AG09309 (cell line): ENCODE results near the gene ANKRD26.
A peak's percentile ranks its signal among the peaks of the same experiment; 100 is the strongest.

ENCODE experiments used
- DNase-seq: peaks from one replicate; pipeline ENCODE4 v3.0.0-alpha.2; 2010; ENCODE audit warnings: low read depth
- H3K4me3 ChIP-seq: 2 replicates; pipeline ENCODE4 v1.5.1; 2011; ENCODE audit warnings: mild to moderate bottlenecking, low read depth, low read length, moderate library complexity; ENCODE audit not compliant: control insufficient read depth
- CTCF ChIP-seq: IDR thresholded peaks from 2 replicates; pipeline ENCODE4 v1.5.1; 2011; ENCODE audit warnings: mild to moderate bottlenecking, low read depth, low read length, inconsistent platforms; ENCODE audit not compliant: insufficient read depth, control insufficient read depth; ENCODE audit errors: missing control alignments

The ANKRD26 gene

DNA sequence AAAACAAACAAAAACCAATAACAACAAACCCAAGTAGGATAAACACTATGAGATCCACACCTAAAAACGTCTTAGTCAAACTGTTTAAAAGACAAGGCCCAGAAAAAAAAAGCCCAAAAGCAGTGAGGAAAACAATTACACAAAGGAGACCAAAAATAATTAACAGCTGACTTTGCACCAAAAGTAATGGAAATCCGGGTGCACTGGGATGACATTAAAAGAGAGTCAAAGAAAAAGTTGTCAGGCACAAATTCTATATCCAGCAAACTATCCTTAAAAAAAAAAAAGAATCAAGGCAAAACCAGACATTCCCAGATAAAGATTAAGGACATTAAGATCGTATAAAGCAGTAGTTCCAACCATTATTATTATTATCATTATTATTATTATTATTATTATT lies 7.9 kb upstream of the ANKRD26 start:
- DNase-seq = no peak
- no peak for TF ChIP-seq CTCF
- no peak overlapping the region for H3K4me3 ChIP-seq

DNA sequence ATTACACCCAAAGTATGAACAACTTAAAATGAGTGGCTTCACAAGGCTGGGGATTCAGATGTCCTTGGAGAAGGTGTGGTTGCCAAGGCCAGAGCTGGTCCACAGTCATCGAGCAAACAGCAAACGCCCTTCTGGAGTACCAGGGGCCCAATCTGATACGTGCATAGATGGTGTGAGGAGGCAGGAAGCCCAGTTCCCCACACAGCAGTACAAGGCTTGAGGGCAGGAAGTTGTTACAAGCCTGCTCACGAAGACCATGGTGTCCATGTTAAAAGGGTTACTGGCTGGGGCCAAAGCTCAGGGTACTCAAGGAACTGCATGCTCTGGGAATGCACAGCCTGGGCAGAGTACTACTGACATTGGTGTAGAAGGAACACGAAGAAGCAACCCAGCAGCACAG lies 4.6 kb upstream of the ANKRD26 start:
- no peak for DNase-seq
- no peak overlapping the region for H3K4me3 ChIP-seq
- no peak for TF ChIP-seq CTCF

- DNase-seq = no peak
- H3K4me3 ChIP-seq = peak overlapping the region; percentile 54
- TF ChIP-seq CTCF = no peak
These were observed 586 bp upstream of the ANKRD26 start for GRCh38 chr10:27100813-27101347.

- DNase-seq = no peak
These were observed 846 bp downstream of the ANKRD26 start for GRCh38 chr10:27099448-27099847.

DNA sequence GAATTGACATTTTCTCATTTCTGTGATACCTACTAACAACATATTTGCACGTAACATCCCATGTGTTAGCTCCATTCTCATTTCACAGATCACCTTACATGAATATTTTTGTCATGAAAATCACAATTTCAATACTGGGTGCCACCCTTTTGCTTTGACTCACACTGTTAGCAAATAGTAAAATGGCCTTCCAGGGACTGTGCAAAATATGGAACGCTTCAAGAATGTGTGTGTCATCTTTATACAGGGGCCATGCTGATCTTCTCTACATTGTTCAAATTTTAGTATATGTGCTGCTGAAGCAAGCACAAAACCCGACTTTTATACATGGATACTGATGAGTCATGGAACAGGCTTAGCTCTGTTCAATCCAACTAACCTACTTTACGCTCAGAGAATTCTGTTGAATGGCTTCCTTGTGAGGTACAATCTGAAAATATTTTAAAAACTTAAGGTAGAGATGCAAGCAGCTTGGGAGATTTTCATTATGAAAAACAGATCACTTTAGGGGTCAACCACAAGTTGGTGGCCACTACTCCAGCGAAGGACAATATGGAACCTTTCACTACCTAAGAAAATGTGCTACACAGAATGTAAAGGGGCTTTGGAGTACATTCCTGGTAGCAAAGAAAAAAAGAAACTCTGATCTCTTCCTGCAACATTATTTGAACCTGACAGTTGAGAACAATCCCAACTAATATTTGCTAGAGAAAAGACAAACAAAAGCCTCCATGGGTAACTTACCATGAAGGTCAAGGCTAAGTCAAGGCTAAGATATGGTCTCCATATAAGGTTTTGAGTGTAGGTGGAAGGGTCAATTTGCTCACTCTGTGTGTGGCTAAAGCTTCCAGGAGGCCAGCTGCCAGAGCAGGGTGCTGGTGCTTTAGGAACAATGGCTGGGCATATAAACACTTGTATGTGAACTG lies 11.9 kb downstream of the ANKRD26 start:
- DNase-seq = no peak
- no peak for TF ChIP-seq CTCF

More at GRCh38 chr10:27099448-27099847, 846 bp downstream of the ANKRD26 start:
- TF ChIP-seq CTCF = no peak
- H3K4me3 ChIP-seq = peak overlapping the region; percentile 54

DNA sequence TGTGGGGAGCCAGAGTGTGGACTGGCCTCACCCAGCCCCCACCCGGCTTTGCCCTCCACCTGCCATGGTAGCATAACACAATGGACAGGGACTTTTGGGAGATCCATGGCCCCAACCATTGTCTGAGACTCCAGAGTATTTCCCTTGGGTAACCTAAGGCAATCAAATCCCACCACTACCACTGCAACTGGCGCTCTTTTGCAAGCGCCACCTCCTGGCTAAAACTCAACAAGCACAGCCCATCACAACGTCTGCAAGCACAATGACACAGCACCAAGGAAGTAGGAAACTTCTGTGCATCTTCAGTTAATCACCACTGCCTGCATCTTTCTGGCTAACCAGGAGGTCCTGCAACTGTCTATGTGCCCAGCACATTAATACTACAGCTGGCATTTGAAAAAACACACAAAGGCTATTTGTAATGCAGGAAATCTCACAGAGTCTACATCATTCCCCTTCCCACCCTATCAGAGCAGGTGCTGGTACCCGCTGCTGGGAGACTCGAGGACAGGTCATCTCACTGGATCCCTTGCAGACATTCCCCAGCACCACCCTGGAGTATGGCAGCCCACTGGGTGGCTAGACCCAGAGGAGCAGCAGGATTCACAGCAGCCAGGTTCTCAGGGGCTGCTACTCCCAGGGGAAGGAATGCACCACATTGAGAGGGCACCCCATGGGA lies 27.7 kb downstream of the ANKRD26 start:
- H3K4me3 ChIP-seq = no peak overlapping the region
- no peak for DNase-seq
- TF ChIP-seq CTCF = no peak

More for the DNA sequence above, 11.9 kb downstream of the ANKRD26 start:
- H3K4me3 ChIP-seq = no peak overlapping the region
